Activated CD8-positive, alpha-beta memory T cell treated with anti-CD3 and anti-CD28 coated beads, Interleukin-2, amount 50 U/mL, for 4 hours (primary cell): ENCODE results near the gene PLXND1.

Source experiments
- DNase-seq: peaks from one replicate; pipeline ENCODE4 v3.0.0-alpha.2; 2020

Gene PLXND1

DNA sequence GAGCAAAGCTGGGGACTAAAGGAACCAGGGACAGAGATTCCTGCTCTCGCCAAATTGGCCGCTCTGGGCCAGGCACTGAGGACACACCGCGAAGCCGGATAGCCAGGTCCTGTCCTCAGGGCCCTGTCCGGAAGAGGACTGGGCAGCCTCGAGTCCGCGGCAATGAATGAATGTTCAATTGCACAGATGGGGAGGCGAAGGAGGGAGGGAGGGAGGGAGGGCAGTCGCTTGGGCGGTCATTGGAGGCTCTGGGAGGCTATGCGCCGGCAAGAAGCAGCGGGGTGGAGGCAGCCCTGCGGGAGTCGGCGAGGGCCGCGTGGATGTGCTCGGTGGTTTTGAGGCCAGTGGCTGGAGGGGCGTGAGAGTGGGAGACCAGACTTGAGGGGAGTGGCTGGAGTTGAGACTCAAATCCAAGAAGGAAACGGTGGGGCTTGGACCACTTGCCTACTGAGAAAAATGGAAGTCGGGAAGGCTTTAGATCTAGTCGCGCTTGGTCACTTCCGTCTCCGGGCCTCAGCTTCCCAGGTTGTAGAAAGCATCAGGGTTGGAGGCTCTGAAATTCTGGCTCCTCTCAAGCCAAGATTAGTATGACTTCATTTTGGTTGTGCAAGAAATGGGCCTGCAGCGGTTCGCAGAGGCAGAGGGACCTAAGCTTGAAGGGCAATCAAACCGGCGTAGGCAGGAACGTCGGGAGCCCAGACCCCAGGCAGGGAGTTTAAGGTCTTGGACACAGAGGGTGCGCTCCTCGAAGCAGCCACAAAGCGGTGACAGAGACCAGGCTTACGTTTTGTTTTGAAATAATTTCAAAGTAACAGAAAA is 21.1 kb upstream of the PLXND1 start:
- peak; percentile 65 for DNase-seq

GRCh38 chr3:129626744-129627349 is 20.4 kb upstream of the PLXND1 start:
- DNase-seq: peak; percentile 60

DNA sequence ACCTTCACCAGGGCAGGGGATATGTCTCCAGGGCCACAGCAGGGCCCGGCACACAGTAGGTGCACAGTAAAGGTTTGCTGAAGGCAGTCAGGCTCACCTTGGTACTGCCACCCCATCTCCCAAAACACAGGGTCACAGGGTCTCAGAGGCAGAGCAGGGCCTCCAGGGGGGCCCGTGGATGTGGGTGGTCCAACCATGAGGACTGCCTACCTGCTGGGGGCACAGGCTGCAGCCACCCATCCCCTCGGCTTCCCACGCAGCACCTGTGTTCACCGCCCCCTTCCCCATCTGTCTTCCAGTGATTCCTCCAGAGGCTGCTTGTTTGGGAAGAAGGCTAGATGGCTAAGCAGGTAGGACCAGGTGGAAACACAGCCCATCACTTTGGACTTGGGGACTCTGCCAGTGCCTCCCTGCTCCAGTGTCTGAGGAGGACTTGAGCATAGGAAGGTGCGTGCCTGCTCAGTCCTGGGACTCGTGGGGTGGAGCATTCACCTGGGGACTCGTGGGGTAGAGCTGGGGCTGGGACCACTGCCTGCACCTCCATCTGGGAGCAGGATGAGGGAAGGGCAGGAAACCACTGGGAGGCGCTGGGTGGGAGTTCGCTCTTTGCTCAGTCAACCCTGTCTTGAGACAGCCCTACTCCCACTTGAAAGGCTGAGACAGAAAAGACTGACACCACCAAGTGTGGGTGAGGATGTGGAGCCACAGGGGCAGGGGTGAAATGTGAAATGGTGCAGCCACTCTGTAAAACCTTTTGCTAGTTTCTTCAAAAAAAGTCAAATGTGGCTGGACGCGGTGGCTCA is 18.8 kb upstream of the PLXND1 start:
- no peak for DNase-seq

DNA sequence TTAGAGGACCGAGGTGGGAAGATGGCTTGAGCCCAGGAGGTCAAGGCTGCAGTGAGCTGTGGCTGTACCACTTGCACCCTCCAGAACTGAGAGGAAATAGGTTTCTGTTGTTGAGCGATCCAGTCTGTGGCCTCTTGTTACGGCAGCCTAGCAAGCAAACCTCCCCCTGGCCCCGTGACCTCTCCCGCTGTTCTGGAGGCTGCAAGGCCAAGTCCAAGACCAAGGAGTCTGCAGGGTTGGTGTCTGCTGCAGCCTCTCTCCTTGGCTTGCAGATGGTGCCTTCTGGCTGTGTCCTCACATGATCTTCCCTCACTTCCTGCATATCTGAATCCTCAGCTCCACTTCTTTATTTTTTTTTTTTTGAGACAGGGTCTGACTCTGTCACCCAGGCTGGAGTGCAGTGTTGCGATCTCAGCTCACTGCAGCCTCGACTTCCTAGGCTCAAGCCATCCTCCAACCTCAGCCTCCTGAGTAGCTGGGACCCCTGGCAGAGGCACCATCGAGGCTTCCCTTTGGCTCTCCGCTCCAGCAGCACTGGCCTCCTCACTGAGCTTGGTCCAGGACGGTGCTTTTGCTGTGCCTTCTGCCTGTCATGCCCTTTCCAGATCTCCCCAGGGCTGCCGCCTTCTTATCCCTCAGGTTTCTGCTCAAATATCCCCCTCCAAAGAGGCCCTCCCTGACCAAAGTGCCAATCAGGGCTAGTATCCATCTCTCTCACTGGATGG is 18.0 kb upstream of the PLXND1 start:
- no peak for DNase-seq

GRCh38 chr3:129623447-129624118 is 17.1 kb upstream of the PLXND1 start:
- no peak for DNase-seq

GRCh38 chr3:129622933-129623332 is 16.5 kb upstream of the PLXND1 start:
- DNase-seq: no peak

DNA sequence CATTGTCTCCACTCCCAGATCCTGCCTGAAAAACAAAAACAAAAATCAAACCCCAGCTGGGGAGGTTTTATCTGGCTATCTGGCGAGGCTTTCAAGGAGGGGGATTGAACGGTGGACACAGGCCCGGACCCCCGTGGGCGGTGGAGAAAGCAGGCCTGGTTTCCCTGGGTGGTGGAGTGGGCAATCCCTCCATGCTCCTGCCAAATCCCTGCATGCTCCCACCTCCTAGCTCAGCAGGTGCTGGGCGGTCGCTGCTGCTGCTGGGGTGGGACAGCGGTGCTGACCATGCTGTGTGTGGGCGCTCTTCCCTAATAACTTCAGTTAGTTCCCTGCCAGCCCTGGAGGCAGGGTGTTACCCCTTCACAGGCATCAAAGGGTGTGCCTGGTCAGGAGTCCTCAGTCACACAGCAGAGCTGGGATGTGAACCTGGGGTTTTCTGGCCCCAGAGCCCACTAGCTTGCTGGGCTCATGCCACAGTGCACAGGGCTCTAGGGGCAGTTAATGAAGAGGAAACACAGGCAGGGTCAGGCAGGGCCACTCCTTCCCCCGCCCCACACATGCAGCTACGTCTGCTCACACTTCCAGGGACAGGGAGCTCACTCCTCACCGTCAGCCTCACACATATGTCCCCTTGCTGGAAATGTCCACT is 15.9 kb upstream of the PLXND1 start:
- DNase-seq: no peak

- DNase-seq: no peak
Measured at GRCh38 chr3:129621626-129622225, 15.2 kb upstream of the PLXND1 start.

GRCh38 chr3:129620828-129621559 is 14.5 kb upstream of the PLXND1 start:
- no peak for DNase-seq

GRCh38 chr3:129619726-129620162 is 13.3 kb upstream of the PLXND1 start:
- DNase-seq: no peak

DNA sequence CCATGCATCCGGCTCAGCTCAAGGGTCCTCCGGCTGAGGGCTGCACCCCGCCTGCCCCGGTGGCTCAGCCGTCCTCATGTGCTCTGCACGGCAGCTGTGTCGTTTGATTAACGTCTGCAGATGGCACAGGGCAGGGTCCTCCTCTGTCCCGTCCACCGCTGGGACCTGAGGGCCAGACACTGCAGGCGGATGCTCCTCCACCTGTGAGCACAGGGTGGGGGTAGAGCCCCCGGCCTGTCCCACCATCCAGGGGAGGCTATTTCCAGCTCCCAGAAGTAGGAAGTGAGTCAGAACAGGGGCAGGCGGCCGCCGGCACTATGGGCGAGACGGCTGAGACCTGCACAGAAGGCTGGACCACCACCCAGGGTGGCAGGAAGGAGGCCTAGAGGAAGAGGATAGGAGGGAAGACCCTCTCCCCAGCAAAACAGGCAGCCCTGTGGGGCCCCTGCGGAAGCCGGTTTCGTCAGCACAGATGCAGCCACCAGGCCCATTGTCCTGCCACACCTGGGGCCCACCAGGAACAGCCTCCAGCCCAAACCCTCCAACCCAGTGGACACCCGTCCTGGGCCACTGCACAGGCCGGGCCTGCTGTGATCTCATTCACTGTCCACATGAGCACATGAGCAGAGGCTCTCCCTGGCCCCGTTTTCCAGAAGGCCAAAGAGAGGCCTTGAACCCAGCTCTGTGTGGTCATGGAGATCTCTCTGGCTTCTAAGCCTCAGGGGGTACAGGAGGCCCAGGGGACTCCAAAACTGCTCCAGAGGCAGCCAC is 12.6 kb upstream of the PLXND1 start:
- no peak for DNase-seq

GRCh38 chr3:129618186-129618820 is 11.8 kb upstream of the PLXND1 start:
- DNase-seq: no peak

DNA sequence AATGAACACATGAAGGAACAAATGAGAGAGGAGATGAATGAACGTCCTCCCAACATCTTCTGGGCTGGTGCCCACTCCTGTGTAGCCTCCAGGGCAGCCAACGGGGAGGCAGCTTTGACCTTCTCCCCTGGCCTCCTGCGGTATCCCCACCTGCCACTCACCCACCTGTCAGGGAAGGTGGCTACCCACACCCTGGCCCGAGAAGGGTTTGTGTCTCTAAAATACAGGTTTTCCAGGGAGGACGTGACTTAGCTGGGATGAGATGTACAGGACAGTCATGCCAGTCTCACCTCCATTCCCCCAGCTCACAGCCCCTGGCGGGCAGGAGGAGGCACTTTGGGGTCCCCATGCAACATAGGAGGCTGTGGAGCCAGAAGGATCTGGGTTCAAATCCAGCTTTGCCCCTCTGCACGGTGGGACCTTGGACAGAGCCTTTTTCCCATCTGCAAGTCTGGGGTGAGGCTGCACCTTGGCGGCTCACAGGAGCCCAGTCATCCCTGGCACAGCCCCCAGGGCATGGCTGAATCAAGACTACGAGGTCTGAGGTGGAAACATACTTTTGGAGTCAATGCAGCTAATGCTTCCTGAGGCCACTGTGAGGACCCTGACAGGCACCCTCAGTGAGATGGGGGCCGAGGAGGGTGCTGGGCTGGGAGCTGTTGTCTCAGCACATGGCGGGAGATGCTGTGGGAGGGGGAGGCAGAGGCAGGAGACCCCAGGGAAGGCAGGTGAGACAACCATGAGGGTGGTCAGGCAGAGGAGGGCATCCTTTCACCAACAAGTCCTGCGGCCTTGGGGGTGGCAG is 11.1 kb upstream of the PLXND1 start:
- no peak for DNase-seq

DNA sequence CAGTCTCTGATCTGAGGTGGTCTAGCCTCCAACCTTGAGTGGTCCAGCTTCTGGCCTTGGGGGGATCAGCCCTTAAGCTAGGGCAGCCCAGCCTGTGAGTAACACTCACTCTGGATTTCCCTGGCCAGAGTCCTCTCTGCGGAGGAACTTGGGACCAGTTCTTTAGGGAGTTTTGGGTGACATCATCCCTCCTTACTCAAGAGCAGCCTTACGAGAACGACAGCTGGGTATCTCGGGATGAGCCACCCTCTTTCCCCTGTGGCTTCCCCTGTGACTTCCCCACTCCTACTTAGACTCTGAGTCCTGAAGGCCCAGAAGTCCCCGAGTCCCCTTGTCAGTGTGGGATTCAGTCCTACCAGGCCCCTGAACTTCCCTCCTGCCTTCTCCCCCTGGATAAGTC is 10.2 kb upstream of the PLXND1 start:
- no peak for DNase-seq

DNA sequence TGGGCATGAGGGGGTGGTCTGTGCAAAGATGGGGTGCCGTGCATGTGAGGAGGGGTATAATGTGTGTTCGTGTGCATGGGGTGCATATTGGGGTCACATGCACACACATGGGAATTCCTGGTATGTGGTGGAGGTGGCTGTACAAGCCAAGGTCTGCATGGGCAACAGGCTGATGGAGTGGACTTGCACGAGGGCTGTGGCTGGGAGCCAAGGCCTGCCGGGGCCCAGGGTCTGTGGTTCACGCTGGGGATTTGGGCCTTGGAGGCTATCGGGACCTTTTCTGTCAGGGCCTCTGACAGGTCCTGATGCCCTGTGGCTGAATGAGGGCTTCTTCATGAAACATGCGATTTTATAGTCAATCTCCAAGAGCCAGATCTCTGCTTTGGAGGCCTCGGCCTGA is 9.8 kb upstream of the PLXND1 start:
- no peak for DNase-seq

DNA sequence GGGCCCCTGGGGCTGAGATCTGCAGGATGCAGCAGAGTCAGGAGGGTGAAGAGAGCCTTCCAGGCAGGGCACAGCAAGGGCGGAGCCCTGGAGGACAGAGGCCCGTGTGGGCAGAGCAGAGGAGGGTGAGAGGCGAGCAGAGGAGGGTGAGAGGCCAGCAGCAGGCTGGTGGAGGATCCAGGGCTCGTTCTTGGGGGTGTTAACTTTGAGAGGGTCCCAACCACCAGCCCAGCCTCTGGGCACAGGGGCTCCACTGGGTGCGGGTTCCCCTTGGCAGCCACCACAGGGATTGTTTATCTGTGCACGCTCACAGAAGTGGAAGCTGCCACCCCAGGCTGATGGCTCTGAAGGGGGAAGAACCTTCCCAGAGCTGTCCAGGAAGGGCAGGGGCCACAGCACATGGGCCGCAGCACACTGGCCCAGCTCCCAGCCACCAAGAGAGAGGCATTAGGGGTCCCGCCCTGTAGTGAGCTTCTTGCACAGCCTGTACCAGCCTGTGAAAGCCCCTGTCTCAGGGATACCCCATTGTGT is 9.3 kb upstream of the PLXND1 start:
- DNase-seq: no peak

DNA sequence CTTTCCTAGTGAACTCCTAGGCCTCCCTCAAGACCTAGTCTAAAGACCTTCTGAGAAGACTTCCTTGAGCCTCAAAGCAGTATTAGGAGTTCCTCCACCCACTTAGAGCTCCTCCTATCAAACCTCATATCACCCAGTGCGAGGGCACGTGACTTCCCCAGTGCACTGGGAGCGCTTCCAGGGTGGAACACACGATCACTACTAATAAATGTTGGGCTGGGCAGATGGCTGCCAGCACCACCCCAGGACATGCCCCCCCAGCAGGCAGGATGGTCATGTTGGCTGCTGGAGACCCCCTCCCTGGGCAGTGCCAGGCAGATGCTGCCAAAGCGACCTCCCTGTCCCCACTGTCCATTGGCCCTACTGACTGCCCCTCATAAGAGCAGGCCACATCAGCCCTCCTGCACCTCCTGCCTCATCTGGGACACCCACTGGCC is 8.5 kb upstream of the PLXND1 start:
- no peak for DNase-seq

- DNase-seq: no peak
Measured at GRCh38 chr3:129614435-129614834, 8.0 kb upstream of the PLXND1 start.
